NCI-H82 treated with DMSO at 0.1 percent for 48 hours (cell line): ENCODE measurements around the gene C1orf50.
"Not testable (repeated sequence)": the region's sequence is repeated elsewhere in the genome, so short reads cannot be mapped to it uniquely, and the experiment has no call there.

Experiments
- DNase-seq: peaks from one replicate; lab custom pipeline; 2025; ENCODE audit not compliant: unreplicated experiment; lab: John Stamatoyannopoulos, UW

C1orf50 gene

DNA sequence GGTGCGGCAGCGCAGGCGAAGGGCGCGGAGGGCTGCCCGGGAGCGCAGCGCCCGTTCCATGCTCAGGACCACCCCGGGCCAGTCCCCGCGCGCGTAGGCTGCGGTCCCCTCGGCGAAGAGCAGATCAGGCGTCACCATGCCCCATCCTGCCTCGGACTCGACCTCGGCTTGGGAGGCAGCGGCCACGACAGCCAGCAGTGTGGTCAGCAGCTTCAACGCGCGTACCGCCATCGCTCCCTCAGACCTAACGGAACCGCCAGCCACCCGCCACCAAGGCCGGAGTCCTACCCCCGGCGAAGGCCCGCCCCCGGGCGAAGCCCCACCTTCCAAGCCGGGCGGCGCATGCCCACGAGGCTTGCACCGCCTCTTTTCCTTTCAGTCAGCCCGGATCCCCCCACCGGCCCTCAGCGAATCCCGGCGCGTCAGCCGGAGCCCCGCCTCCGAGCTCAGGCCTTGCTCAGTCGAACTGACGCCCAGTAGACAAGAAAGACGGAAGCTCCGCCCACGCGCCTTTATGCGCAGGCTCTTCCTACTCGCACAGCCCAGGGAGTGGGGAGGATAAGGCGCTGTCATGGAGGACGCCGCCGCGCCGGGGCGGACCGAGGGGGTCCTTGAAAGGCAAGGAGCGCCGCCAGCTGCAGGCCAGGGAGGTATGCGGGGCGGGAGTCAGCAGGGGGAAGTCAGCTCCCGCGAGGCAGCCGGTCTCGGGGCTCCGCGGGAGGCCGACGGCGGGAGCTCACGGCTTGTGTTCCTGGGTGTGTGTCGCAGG lies at the start of gene C1orf50, which contains the start of gene P3H1:
Gene C1orf50, plus strand, starts transcription at position 509 of the 769 bp plus-strand sequence. Its CDS starts 63 bp downstream, at position 572.
Gene P3H1, minus strand, starts transcription at position 288 of the 769 bp plus-strand sequence. Its CDS starts 57 bp downstream, at position 231.
- DNase-seq: peak; percentile 98

DNA sequence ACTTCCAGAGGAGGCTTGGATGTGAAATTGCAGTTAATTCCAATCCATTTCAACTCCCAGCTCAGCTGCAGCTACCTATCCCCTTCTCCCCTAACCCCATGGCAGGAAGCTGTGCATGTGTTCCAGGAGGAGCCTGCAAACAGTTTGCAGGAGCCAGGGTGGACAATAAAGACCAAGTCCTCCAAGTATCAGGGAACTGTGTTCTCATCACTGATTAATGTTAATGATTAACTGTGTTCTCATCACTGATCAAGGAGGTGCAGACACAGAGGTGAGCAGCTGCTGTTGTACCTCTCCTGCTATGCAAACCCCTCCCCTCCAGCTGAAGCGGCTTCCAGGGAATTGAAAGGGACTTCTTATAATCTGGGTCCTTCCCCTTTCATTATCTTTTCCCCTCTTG lies 46.2 kb upstream of the C1orf50 start:
- no peak for DNase-seq

DNA sequence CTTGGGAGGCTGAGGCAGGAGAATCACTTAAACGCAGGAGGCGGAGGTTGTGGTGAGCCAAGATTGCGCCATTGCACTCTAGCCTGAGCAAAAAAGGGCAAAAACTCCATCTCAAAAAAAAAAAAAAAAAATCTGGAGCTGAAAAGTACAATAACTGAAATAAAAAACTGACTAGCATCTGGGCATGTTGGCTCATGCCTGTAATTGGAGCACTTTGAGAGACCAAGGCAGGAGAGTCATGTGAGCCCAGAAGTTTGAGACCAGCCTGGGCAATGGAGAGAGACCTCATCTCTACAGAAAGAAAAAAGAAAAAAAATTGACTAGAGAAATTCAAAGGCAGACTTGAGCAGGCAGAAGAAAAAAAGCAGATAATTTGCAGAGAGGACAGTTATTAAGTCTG lies 45.1 kb upstream of the C1orf50 start:
- DNase-seq: no peak

DNA sequence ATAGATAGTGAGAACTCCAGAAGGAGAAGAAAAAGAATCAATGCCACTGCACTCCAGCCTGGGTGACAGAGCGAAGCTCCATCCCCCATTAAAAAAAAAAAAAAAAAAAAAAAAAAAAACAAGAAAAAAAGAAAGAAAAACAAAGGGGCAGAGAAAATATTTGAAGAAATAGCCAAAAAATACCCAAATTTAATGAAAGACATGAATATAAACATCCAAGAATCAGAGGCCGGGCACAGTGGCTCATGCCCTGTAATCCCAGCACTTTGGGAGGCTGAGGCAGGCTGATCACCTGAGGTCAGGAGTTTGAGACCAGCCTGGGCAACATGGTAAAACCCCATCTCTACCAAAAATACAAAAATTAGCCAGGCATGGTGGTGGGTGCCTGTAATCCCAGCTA lies 44.6 kb upstream of the C1orf50 start:
- not testable (repeated sequence) for DNase-seq

DNA sequence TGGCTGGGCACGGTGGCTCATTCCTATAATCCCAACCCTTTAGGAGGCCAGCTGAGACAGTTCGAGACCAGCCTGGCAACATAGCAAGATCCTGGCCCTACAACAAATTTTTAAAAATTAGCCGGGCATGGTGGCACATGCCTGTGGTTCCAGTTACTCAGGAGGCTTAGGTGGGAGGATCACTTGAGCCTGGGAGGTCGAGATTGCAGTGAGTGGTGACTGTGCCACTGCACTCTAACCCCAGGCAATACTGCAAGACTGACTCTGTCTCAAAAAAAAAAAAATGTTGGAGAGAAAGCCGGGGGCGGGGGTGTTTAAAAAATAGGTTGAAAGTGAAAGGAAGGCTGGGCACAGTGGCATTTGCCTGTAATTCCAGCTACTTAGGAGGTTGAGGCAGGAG lies 43.5 kb upstream of the C1orf50 start:
- DNase-seq: no peak

DNA sequence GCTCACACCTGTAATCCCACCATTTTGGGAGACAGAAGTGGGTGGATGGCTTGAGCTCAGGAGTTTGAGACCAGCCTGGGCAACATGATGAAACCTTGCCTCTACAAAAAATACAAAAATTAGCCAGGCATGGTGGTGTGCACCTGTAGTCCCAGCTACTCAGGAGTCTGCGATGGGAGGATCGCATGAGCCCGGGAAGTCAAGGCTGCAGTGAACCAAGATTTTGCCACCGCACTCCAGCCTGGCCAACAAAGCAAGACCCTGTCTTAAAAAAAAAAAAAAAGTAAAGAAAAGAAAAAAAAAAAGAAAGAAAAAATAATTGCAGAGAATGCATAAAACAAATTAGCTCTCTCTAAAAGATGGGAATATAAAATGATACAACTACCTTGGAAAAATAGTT lies 41.2 kb upstream of the C1orf50 start:
- DNase-seq: not testable (repeated sequence)

DNA sequence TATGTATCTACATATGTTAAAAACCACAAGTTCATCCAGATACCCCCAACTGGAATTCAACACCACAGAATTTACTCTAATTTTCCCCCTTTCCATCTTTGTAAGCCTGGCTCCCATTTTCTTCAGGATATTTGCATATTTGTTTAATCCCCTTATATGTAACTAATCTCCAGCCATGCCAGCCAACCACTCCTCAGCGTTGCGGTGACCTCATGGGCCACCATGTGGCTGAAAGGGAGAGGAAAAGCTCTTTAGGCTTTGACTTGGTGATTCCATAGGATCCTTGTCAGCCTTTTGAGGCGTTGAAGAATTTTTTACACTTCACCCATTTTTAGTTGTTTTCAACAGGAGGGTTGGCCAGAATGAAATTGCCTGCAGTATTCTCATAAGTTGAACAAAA lies 37.0 kb upstream of the C1orf50 start:
- DNase-seq: no peak

DNA sequence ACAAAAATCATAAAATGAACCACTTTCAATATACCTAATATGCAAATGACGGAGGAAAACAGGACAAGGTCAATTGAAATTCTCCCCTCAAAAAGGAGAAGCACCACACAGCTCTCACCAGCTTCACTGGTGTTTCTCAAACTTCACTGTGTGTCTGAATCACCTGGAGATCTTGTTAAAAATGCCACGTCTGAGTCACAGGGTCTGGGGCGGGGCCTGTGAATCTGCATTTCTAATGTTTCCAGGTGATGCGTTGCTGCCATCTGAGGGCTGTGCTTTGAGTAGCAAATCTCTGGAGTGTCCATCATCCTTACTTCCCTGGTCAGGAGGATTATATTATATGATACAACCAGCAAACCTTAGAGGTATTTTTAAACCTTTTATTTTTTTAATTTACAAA lies 36.1 kb upstream of the C1orf50 start:
- no peak for DNase-seq

DNA sequence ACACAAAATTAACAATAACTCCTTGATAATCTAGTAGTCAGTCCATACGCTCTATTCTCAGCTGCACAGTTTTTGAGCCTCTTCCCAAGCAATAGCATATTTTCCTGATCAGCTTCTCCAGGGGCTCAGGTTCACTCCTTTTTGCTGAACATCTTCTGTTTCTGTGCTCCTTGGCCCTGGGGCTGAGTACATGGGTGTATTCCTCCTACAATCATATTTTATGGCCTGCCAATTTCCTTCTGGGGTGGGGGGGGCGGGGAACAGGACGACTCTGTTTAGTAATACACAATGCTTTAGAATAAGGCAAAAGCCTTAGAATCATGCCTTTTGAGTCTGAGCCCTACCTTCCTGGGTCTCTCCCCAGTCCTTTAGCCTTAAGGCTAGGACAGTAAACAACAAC lies 35.5 kb upstream of the C1orf50 start:
- DNase-seq: no peak

DNA sequence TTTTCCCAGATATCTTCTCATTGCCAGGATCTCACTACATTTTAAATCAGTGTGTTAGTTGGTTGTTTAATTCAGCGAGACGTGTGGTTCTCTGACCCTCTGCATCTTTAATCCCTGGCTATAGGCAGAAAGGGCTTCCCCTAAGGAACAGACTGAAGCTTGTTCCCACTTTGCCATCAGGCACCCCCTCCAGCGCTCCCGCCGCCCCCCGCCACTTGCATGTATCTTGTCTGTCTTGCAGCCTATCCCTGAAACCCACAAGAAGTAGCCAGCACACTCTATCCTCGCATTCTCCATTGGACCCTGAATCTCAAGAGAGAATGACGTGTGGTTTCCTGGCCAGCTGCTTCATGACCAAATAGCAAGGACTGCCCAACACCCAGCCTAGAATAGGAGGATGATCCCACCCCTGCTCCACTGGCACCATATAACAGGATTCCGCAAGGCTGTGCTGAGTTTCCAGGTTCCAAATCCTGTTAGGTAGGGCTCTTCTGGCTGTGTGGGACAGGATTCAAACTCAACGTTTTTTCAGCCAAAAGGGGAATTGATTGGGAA lies 34.8 kb upstream of the C1orf50 start:
- peak; percentile 89 for DNase-seq

DNA sequence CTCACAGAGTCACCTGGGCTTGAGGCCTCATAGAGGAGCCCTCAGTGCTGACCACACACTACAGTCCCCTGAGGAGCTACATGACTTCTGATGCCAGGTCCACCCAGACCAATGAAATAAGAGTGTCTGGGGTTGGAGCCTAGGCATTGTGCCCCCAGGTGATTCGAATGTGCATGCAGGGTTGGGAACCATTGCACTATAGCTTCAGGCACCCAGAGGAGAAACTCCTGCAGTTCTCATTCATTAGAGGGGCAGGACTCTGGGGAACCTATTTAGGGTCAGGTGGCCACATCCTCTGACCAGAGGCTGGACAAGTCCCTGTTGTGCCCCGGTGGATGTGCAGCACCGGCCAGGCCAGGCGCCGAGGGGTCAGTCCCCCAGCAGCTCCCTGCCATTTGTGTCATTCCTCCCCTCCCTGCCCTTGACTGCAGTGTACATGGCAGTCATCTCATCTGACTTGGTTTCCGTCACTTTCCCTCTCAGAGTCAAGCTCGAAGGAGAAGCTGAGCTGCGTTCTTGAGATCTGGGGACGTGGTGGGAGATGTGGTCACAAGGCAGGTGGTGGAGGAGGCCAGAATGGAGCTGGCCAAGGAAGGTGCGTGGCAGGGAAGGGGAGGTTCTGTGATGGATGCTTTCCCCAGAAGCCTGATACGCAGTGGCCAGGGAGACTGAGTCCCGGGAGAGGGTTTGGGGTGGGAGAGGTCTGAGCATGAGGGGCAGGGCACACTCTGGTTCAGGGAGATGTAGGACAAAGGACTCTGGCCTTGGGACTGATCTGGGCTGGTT lies 33.4 kb upstream of the C1orf50 start:
- no peak for DNase-seq

DNA sequence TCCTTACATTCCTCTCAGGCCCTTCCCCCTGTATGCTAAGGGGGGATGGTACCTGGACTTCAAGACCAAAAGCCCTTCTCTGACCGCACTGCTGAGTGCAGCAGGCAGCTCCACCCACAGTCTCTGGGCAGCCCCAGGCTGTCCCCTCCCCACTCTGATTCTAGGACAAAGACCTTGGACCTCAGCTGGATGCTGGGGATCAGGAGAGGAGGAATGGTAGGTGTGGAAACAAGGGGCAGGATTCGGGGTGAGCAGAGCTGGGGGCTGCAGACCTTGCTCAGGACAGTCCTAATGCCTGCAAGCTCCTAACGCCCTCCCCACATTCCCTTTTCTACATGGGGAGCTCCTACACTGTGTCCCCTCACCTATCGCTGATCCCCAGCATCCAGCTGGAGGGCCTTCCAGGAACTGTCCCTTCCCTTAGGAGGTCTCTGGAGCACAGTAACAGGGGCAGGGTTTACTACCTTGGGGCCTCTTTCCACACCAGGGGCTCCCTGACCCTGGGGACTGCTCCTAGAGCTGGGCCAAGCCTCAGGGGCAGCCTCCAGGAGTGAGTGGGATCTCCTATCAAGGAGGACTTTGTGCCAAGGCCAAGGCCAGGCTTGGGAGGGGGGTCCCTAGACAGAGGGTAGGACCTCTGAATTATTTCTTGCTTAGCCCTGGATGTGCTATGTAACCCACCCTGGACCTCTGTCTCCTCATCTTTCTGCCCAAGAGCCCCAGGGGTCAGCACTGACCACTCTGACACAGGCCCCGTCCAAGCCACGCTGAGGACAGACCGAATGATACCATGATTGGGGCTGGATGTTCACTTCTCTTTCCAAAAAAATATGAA lies 32.6 kb upstream of the C1orf50 start:
- DNase-seq: no peak

DNA sequence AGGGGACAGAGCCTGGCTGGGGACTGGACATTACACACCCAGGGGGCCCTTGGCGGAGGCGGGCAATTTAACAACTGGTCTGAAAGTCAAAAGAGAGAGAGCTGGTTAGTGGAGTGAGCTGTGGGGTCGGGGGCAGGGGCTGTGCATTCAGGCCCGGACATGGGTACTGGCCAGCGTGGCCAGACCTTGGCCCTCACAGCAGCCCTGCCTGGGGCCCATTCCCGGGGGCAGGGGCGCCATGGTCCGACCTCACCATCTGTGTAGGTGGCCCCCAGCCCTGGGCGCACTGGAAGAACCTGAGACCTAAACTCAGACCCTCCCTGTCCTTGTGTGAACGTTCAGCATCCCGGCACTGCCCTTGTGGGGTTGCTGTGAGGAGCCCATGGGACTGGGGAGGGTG lies 32.0 kb upstream of the C1orf50 start:
- no peak for DNase-seq

DNA sequence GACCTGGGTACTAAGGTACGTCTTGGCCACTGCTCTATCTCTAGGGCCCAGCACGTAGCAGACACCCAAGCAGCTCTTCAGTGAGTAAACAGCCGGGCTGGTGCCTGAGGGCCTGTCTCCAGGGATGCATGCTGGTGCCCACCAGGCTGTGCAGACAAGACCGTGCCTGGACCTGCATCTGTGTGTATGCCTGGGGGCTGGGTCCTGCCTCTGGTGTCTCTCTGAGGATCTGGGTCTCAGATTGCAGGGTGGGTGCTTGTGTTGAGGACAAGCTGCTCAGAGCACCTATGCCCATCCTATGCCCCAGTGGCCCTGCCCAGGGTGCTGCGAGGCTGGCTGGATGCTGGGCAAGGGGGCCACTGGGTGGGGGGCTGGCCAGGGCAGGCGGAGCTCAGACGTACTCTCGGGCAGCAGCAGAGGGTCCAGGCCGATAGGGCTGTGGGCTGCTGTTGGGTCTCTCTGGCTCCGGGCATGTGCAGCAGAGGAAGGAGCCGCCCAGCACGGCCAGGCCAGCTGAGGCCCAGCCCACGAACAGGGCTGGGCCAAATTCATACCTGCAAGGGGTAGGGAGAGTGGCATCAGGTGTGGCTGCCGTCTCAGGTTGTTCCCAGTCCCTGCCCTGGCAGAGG lies 31.5 kb upstream of the C1orf50 start:
- DNase-seq: no peak

DNA sequence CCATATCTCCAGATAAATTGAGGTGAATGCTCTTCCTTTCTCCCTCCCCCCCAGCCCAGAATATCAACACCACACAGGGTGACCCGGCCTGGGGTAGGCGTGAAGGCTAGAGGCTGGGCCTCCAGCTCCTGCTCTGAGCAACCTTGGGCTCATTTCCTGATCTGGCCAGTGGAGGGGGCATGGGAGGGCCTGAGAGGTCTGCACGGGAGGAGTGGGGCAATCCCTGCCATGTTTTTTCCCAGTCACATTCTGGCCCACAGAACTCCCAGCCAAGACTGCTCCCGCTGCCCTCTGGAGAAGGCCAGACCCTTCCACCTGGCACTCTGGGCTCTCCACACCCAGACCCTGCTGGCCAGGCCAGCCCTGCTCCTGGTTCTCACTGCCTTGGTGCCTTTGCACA lies 30.9 kb upstream of the C1orf50 start:
- DNase-seq: no peak

DNA sequence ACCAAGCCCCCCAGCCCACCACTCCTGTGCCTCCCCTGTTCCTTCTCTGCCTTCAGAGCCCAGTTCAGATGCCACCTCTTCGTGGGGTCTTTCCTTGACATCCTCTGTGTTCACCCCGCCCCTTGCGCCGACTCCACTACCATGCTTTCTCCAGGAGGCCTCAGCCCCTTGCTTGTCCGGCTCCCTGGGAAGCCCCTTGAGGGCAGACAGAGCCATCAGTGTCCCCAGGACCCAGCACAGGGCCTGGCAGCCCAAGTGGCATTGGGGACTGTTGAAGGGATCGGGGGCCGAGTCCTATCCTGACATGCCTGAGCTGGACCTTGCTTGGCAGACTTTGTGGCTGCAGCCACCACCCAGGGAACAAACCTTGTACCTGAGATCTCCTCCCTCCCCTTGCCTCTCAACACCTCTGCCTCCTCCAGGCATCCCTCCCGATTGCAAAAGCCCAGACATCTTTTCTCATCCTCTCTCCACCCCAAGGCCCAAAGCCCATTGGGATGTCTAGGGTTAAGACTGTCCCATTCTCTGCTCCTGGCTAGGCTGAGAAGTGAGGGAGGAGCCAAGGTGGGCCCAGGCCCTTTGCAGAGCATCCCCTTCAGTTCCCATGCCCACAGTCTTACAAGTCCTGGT lies 30.4 kb upstream of the C1orf50 start:
- no peak for DNase-seq

DNA sequence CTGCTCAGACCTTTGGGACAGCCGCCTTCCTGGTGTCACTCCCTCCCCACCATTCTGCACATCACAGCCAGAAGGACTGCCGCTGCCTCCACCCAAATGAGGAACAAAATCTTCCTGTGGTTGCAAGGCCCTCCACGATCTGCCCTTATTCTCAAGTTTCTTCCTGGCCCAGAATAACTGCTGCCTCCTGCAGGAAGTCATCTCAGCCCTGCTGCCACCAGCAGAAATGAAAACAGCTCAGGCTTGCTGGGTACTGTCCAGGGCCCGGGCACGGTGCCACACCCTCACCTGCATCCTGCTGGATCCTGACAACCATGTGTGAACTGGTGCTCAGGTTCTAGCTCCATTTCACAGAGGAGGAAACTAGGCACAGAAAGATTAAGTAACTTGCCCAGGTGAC lies 29.8 kb upstream of the C1orf50 start:
- DNase-seq: no peak

DNA sequence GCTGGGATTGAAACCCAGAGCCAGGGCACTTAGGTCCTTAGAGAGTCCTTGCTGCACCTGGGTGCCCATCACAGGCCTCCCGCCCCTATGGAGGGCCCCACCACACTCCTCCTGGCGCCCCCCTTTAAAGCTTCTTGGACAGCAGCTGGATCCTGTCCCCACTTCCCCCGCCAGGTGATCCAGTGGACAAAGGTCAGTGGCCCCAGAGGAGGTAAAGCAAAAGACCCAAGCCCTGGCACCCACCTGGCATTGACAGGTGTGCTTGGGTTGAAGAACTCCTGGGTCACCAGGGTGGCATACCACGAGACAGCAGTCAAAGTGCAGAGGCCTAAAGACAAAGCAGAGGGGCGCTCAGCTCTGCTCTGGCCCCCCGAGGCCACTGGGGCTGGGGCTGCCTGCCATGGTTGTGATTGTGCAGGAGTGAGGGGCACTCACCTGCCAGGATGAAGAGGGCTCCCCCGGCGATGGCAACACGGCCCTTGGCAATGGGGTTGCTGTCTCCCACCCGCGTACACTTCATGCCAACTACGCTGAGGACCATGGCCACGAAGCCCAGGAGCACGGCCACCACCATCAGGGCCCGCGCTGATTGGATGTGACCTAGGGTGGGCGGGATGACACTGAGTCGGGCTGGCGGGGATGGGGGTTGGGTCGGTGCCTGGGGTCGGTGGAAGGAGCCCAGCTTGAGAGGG lies 28.9 kb upstream of the C1orf50 start:
- no peak for DNase-seq

DNA sequence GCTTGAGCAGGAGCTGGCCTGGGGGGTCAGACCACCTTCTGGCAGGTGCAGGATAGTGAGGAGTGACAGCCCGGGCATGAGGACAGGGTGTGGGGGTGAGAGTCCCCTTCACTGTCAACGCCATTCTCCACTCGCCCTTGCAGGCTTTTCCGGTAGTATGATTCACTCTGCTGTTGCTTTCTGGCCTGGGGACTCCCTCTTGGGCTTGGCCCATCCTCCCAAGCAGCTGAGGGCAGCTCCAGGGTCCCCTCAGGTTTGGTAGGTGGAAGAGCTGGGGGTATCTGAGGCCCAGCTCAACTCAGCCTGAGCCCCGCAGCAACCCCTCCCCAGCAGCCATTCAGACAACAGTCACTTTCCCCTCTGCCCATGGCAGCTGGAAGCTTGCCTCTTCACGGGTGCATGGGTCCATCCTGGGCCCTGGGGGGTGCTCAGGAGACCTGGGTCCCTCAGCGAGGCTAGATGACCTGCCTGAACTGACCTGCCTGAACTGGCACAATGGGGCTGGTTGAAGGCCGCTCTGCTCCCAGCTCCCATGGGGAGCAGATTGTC lies 28.3 kb upstream of the C1orf50 start:
- DNase-seq: no peak
